GM10266 (cell line): ENCODE data around the gene TMPO.
A peak's percentile ranks its signal among the peaks of the same experiment; 100 is the strongest.

Experiments
- DNase-seq: peaks from one replicate; pipeline ENCODE4 v3.0.0; 2012; ENCODE audit errors: extremely low spot score
- TF ChIP-seq, protein P1 (sequence below): IDR thresholded peaks from 2 replicates; pipeline ENCODE4 v1.5.1; 2012; ENCODE audit warnings: mild to moderate bottlenecking, low read depth; ENCODE audit not compliant: control insufficient read depth, insufficient read depth; ENCODE audit errors: missing control alignments

TMPO gene

DNA sequence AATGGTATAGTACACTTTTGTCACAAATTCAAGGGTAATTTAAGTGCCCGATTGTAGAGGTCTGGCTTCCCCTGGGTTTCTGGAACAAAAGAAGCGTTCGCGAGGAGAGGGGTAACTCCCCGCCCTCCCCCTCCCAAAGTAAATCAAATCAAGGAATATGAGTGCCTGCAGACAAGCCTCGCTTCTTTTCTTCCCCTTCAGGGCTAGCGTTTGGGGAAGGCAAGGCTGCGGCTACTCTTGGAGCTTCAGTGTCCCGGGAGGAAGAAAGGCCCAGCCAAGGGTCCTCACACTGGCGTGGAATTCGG lies 456 bp upstream of the TMPO start:
- DNase-seq: no peak
- TF ChIP-seq, protein P1, sequence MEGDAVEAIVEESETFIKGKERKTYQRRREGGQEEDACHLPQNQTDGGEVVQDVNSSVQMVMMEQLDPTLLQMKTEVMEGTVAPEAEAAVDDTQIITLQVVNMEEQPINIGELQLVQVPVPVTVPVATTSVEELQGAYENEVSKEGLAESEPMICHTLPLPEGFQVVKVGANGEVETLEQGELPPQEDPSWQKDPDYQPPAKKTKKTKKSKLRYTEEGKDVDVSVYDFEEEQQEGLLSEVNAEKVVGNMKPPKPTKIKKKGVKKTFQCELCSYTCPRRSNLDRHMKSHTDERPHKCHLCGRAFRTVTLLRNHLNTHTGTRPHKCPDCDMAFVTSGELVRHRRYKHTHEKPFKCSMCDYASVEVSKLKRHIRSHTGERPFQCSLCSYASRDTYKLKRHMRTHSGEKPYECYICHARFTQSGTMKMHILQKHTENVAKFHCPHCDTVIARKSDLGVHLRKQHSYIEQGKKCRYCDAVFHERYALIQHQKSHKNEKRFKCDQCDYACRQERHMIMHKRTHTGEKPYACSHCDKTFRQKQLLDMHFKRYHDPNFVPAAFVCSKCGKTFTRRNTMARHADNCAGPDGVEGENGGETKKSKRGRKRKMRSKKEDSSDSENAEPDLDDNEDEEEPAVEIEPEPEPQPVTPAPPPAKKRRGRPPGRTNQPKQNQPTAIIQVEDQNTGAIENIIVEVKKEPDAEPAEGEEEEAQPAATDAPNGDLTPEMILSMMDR: no peak

DNA sequence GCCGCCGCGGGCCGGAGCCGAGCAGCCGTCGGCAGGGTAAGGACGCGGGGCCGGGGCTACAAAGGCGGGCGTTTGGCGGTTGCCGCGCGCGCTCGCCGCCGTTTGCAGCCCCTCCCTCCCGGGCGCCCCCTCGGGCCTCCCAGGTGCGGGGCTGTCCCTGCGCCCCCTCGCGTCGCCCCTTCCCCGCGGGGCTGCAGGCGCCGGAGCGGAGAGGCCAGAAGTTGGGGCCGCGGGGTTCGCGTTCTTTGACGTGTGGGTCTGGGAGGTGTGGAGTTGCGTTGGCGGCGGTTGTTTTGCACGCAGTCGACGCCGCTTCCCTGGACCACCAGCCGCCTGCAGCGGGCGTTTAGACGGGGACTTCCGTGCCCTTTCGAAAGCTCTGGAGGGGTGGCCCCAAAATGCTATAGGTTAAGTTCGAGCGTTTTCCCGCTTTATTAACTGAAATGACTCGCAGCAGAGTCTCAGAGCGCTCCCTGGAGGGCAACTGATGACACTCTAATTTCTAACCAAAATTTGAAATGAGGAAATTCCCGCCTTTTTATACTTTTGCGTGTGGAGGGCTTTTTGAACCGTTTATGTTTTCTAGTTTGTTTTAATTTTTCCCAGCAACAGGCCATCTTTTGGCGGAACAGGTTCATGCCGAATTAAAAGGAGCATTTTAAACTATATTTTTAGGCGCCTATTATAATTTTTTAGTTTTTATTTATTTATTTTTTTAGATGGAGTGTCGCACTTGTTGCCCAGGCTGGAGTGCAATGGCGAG lies 902 bp downstream of the TMPO start:
- TF ChIP-seq, protein P1: peak; percentile 69
- peak; percentile 84 for DNase-seq

DNA sequence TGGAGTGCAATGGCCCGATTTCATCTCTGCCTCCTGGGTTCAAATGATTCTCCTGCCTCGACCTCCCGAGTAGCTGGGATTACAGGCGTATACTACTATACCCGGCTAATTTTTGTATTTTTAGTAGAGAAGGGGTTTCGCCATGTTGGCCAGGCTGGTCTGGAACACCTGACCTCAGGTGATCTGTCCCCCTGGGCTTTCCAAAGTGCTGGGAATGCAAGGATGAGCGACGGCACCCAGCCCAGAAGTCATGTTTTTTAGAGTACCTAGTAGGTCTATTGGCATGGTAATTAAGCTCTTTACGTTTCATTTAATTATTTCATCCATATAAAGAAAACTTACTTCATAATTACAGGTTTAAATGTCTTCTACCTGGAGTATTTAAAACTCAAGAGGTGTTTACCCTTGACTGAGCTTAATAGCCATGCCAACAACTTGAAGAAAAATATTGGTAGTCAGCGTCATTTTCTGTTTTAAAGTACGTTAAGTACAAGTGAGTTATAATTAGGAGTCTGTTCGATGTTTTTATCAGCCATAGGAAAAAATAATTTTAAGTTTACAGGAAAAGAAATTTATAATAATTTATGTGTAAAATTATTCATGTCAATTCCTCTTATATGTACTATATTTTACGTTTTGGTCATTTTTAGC lies 4.0 kb downstream of the TMPO start:
- TF ChIP-seq, protein P1: no peak
- DNase-seq: no peak

DNA sequence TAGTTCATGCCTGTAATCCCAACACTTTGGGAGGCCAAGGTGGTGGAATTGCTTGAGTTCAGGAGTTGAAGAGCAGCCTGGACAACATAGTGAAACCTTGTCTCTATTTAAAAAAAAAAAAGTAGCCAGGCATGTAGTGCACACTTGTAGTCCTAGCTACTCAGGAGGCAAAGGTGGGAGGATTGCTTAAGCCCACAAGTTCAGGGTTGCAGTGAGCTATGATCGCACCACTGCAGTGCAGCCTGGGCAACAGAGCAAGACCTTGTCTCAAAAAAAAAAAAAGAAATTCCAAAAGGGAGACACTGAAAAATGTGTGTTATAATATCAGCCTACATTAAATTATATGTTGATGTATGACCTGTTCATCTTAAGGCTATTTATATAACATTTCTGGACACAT lies 14.7 kb downstream of the TMPO start:
- no peak for DNase-seq
- TF ChIP-seq, protein P1: no peak

DNA sequence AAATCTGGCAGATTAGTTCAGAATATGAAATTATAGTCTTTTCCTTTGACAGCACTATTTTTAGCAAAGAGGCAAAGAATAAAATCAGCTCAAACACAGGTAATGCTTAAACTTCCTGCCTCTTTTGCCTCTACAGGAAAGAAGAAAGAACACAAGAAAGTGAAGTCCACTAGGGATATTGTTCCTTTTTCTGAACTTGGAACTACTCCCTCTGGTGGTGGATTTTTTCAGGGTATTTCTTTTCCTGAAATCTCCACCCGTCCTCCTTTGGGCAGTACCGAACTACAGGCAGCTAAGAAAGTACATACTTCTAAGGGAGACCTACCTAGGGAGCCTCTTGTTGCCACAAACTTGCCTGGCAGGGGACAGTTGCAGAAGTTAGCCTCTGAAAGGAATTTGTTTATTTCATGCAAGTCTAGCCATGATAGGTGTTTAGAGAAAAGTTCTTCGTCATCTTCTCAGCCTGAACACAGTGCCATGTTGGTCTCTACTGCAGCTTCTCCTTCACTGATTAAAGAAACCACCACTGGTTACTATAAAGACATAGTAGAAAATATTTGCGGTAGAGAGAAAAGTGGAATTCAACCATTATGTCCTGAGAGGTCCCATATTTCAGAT lies 17.4 kb downstream of the TMPO start:
- no peak for DNase-seq
- TF ChIP-seq, protein P1: peak; percentile 42

DNA sequence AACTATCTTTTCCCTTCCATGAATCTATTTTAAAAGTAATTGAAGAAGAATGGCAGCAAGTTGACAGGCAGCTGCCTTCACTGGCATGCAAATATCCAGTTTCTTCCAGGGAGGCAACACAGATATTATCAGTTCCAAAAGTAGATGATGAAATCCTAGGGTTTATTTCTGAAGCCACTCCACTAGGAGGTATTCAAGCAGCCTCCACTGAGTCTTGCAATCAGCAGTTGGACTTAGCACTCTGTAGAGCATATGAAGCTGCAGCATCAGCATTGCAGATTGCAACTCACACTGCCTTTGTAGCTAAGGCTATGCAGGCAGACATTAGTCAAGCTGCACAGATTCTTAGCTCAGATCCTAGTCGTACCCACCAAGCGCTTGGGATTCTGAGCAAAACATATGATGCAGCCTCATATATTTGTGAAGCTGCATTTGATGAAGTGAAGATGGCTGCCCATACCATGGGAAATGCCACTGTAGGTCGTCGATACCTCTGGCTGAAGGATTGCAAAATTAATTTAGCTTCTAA lies 18.4 kb downstream of the TMPO start:
- no peak for DNase-seq
- TF ChIP-seq, protein P1: no peak

DNA sequence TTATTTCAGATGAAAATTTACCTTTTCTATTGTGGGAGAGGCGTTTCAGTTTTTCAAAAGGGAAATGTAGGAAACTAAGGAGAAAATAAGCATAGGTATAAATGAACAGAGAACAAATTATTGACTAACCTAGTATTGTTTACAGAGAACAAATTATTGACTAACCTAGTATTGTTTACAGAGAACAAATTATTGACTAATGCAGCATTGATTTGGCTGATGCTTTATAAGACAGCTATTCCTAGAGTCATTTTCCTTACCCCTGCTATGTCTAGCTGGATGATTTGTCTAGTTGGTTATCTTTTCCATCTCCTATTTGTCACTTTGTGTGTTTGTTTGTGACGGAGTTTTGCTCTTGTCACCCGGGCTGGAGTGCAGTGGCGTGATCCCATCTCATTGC lies 22.6 kb downstream of the TMPO start:
- DNase-seq: no peak
- TF ChIP-seq, protein P1: no peak
